HG03103 (cell line): ENCODE measurements around the gene STUB1.

ENCODE experiments used
- ATAC-seq: cut with Tn5 transposase; IDR thresholded peaks from one replicate; pipeline ENCODE4 v1.9.1; 2021; ENCODE audit warnings: low read depth; ENCODE audit not compliant: unreplicated experiment

STUB1 gene

DNA sequence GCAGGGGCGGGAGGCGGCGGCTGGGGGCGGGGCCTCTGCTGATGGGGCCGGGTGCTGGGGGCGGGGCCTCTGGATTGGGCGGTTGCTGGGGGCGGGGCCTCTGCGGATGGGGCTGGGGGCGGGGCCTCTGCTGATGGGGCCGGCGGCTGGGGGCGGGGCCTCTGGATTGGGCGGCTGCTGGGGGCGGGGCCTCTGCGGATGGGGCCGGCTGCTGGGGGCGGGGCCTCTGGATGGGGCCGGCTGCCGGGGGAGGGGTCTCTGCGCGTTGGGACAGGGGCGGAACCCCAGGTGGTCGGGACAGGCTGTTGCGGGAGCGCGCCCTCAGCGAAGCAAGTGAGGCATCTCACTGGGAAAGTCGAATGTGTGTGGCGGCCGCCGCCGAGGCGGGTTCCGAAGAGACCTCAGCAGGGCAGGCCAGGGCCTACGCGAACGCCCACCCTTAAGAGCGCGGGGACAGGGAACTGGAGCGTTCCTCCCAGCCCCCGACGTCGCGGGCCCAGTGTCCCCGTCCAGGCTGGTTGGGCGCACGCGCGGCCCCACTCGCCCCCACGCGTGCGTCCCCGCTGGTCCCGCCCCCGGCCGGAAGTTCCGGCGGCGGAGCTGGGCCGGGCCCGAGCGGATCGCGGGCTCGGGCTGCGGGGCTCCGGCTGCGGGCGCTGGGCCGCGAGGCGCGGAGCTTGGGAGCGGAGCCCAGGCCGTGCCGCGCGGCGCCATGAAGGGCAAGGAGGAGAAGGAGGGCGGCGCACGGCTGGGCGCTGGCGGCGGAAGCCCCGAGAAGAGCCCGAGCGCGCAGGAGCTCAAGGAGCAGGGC, at the start of gene STUB1:
Gene STUB1 (plus strand): TSS at position 597 of the 811 bp plus-strand sequence. CDS start 116 bp downstream, at position 713.
- no peak for ATAC-seq

DNA sequence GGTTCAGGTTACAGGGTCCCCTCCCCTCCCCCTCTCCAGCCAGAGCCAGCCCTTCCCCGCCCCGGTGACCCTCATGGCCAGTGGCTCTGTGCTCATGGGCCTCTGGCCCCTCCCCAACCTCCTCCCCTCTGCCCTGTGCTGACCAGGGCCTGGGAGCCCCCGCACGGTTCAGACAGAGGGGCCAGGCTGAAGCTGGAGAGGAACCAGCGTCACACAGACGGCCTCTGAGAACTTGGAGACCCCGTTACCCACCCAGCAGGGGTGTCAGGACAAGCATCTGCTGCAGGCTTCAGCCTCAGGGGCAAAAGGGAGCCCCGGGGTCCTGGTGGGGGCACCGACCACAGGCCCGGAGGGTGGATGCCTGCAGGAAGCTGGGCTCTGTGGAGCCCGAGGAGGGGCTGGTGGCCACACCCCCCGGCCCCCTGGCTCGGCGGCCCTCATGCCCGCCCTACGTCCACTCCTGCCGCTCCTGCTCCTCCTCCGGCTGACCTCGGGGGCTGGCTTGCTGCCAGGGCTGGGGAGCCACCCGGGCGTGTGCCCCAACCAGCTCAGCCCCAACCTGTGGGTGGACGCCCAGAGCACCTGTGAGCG, 49.3 kb upstream of the STUB1 start, which contains the start of gene WFIKKN1:
Gene WFIKKN1 (plus strand): TSS at position 171 of the 591 bp plus-strand sequence. CDS start 269 bp downstream, at position 440.
- ATAC-seq: no peak

- no peak for ATAC-seq
Observed at GRCh38 chr16:631808-632358, 48.3 kb upstream of the STUB1 start.

DNA sequence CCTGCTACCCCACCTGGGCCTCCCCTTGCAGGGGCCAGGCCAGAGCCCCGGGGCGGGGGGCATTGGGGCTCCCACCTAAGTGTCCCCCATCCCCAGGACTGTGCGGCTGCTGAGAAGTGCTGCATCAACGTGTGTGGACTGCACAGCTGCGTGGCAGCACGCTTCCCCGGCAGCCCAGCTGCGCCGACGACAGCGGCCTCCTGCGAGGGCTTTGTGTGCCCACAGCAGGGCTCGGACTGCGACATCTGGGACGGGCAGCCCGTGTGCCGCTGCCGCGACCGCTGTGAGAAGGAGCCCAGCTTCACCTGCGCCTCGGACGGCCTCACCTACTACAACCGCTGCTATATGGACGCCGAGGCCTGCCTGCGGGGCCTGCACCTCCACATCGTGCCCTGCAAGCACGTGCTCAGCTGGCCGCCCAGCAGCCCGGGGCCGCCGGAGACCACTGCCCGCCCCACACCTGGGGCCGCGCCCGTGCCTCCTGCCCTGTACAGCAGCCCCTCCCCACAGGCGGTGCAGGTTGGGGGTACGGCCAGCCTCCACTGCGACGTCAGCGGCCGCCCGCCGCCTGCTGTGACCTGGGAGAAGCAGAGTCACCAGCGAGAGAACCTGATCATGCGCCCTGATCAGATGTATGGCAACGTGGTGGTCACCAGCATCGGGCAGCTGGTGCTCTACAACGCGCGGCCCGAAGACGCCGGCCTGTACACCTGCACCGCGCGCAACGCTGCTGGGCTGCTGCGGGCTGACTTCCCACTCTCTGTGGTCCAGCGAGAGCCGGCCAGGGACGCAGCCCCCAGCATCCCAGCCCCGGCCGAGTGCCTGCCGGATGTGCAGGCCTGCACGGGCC, 47.5 kb upstream of the STUB1 start:
- ATAC-seq: no peak

DNA sequence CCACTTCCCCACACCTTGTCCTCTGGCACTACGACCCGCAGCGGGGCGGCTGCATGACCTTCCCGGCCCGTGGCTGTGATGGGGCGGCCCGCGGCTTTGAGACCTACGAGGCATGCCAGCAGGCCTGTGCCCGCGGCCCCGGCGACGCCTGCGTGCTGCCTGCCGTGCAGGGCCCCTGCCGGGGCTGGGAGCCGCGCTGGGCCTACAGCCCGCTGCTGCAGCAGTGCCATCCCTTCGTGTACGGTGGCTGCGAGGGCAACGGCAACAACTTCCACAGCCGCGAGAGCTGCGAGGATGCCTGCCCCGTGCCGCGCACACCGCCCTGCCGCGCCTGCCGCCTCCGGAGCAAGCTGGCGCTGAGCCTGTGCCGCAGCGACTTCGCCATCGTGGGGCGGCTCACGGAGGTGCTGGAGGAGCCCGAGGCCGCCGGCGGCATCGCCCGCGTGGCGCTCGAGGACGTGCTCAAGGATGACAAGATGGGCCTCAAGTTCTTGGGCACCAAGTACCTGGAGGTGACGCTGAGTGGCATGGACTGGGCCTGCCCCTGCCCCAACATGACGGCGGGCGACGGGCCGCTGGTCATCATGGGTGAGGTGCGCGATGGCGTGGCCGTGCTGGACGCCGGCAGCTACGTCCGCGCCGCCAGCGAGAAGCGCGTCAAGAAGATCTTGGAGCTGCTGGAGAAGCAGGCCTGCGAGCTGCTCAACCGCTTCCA, 46.7 kb upstream of the STUB1 start:
- ATAC-seq: no peak

- ATAC-seq: no peak
Observed at GRCh38 chr16:634051-634670, 46.0 kb upstream of the STUB1 start.

DNA sequence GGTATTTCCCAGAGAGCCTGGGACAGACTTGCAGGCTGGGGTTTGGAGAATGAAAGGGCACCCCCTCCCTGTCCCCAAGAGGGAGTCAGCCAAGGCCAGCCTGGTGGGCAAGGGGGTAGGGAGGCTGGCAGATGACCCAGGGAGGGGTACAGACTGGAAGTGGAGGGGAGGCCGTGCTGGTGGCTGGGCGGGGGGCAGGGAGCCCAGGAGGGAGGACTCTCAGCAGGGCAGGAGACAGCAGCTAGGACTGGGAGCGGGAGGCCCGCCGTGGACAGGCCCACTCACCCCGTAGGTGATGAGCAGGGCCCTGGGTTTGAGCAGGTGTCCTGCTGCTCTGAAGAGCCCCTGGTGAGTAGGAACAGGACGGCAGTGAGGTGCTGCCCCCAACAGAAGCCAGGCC, 45.2 kb upstream of the STUB1 start:
- no peak for ATAC-seq

DNA sequence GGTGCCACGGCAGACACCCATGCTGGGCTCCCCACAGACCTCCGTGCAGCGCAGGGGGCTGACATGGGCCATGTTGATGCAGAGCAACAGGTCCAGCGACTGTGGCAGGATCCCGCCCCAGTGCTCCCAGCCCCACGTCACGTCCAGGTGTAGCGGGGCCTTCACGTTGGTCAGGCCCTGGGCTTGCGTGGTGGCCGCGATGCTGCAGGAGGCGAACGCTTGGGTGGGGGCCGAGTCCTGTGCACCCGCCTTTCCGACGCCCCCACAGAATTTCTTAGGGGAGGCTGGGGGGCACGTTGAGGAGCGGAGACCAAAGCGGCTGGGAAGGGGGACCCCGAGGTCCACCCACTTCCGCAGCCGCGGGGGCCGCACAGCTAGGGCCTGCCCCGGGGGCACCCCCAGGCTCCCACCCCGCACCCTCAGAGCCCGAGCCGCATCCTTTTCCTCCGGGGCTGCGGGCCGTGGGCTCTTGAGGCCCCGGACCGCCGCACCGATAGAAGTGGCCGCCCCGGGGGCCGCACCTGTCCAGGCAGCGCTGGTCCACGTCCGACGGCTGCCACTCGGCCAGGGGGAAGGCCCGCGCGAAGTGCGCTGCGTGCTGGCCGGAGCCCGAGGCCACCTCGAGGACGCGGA, 44.5 kb upstream of the STUB1 start:
- no peak for ATAC-seq

DNA sequence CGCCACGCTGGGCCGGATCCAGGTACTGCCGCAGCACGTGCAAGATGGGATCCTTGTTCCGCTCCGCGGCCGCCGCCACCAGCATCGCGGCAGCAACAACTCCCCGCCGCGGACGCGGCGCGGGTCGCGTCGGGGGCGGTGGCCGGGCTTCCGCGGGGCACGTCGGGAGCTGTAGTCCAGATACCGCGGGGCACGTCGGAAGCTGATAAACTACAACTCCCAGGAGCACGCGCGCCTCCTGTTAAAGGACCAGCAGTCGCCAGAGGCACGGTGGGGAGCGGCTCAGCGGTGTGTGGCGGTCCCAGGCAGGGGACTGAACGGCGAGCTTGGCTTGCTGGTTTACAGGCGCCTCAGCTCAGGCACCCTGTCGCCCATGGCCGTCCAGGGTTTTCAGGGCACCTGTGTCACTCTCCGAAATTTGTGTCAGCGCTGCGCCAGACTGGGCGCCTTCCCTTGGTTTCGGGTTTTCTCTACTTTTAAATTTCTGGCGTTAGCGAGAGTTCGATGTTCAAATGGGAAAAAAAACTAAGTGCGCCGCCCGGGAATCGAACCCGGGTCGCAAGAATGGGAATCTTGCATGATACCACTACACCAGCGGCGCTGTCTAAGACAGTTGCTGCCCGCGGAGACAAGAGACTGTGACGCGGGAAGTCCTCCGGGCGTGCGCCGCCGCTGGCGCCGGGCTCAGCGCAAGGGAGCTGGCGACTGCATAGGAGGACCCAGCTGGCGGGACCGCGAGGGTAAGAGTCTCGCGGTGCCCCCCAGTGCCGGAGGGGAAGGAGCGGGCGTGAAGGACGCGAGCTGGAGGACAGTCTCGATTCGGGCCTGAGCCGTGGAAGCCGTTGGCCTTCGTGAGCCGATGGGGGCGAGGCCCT, 43.8 kb upstream of the STUB1 start, which contains the start of gene METTL26:
Gene METTL26 (minus strand): TSS at position 100 of the 875 bp plus-strand sequence. CDS start 15 bp downstream, at position 85.
- ATAC-seq: peak; percentile 42

GRCh38 chr16:637081-638018, 42.9 kb upstream of the STUB1 start:
- ATAC-seq: no peak

DNA sequence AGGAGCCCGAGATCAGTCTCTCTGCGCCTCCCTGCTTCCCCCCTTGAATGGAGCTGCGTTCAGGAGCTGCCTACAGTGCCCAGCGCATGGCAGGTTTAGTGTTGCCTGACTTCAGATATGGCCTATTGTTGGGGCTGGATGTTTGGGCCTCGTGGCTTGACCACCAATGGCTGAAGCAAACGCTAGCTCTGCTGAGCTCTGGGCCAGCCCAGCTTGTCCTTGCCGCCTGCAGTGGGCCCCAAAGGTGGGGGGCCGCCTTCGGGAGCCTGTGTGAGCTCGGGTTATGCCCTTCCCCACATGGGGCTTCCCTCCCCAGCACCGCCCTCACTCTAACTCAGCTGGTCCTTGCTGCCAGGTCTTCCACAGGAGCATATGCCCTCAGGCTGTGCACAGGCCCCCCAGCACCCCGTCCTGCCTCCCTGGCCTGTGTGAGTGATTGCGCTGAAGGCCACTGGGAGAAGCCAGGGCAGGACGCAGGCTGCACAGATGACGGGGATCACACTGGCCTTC, 42.1 kb upstream of the STUB1 start:
- no peak for ATAC-seq

- ATAC-seq: no peak
Observed at GRCh38 chr16:638836-639235, 41.4 kb upstream of the STUB1 start.

- no peak for ATAC-seq
Observed at GRCh38 chr16:640614-641013, 39.6 kb upstream of the STUB1 start.

DNA sequence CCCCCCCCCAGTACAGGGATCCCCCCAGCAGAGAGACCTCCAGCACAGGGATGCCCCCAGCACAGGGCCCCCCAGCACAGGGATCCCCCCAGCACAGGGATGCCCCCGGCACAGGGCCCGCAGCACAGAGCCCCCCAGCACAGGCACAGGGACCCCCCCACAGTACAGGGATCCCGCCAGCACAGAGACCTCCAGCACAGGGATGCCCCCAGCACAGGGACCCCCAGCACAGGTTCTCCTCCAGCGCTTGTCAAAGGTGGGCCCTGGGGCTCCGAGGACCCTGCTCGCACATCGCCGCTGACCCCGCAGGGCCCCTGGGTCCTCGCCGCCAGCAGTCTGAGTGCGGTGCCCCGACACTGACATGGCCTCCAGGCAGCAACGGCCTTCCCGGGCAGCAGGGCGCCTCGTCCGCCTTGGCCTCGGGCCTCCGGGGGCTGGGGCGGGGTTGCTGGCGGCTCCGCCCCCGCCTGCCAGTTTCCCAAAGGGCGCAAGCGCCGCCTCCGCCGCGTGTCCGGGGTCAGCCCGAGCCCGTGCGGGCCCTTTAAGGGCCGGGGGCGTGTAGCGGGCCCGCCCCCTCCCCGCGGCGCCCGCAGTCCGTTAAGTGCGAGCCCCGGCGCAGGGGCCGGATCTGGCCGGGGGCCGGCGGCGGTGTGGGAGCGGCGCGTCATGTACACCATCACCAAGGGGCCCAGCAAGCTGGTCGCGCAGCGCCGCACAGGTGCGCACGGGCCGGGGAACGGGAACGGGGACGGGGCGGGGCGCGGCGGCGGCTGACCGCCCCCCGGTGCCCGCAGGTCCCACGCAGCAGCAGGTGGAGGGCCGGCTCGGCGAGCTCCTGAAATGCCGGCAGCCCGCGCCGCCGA, 38.7 kb upstream of the STUB1 start, which contains the start of gene MCRIP2:
Gene MCRIP2 (plus strand): TSS at position 503 of the 863 bp plus-strand sequence. CDS start 164 bp downstream, at position 667.
- no peak for ATAC-seq

DNA sequence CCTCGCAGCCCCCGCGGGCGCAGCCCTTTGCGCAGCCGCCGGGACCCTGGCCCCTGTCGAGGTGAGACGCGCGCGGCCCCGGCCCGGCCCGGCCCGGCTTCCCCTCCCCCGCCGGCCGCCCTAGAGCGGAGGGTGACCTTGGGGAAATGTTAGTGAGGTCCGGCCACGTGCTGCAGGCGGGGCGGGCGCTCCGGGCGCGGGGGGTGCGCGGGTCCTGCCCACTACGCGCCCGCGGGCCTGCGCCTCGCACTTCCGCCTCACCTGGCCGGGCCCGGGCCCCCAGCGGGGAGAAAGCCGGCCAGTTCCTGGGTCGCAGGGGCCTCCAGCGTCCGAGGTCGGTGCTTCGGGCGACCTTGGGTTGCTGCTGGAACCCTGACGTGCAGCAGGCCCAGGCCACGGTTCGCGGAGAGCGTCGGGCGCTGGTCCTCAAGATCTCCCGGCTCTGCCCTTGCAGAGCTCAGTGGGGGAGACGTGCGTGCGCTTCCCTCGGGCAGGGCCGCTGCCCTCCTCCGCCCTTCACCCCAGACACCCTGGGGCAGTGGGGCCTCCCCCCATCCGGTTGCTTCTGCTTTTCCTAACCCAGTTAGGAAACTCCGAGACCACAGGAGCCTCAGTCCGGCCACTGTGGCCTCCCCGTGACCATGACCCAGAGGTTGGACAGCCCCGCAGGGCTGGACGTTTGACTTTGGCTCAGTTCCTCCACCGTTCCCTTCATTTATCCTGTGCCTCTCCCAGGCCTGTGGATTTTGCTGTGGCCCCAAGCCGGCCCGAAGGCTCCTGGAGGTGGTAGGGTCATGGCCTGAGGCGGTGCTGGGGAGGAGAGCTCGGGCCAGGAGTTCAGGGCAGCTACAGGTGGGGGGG, 37.8 kb upstream of the STUB1 start:
- ATAC-seq: no peak
